ENCODE results near the gene ORAI3.
"Not testable (repeated sequence)": the region's sequence is repeated elsewhere in the genome, so short reads cannot be mapped to it uniquely, and the experiment has no call there.

ORAI3 gene

GRCh38 chr16:30924076-30924912 is 24.6 kb upstream of the ORAI3 start:
- no peak for DNase-seq (ENCODE audit: low read depth)

DNA sequence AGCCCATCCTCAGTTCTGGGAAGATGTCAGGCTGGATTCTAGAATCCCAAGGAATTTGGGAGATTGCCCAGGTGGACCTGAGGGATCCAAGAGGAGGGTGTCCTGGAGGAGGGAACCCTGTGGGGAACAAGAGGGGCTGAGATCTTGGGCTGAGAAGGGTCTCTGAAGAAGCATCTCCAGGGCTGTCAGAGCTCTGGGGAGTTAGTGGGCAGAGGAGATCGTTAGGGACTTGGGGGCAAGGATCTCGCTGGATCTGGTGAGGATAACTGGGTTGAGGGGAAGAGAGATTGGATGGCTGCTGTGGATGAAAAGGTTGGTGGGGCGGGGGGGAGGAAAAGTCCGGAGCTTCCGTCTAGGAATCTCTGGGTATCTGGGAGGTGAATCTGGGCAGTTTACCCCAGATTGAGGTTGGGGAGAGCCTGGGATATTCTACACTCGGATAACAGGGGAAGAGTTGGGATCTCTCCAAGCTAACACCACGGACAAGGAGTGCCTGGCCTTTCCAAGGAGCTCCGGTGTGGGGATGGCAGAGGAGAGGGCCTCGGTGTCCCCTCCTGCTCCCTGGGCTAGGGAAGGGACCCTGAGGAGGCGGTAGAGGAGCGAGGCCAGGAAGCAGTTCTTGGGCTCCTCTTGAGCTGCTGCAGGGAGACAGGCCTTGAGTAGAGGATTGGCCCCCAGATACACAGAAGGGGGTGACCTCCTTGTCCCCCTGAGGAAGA is 23.8 kb upstream of the ORAI3 start:
- no peak for DNase-seq (ENCODE audit: low read depth)

DNA sequence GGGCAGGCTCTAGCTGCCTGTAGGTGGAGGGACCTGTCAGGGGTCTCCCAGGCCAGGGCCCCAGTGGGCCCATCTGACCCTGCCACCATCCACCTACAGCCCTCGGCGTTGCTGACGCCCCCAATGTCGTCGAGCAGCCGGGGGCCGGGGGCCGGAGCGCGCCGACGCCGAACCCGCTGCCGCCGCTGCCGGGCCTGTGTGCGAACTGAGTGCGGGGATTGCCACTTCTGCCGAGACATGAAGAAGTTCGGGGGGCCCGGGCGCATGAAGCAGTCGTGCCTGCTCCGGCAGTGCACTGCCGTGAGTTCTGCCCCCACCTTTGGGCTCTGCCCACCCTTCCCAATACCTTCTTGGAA is 23.3 kb upstream of the ORAI3 start:
- DNase-seq (ENCODE audit: low read depth), result no peak

DNA sequence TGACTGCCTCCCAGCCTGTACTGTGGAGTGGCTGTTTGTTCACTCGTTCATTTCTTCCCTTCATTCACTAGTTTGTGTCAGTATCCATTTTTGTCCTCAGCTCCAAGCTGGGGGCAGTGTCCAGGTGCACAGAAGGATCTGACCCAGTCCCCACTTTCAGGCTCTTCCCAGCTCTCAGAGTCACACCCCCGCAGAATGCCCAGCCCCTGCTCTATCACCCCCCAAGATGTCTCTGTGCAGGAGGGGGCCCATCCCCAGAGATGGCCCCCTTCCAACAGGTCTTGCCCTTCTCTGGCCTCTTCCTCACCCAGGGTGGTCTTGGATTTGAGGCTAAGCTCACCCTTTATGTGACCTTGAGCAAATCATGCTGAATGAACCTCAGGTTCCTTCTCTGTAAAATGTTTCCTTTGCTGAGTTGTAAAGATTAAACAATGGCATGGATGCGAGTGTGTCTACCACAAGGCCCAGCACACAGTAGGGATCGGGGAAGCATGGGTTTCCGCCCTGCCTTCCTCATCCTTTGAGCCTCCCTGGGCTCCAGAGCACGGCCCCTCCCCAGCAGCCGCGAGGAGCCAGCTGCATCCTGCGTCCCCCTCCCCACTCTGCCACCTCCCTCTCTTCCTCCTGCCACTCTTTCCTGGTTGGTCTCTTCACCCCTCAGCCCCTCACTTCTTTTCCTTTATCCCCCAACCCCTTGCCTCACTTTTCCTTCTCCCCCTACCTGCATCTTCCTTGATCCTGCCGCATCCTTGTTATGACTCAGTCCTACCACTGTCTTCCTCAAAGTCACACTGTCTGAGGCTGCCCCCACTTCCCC is 22.7 kb upstream of the ORAI3 start:
- DNase-seq (ENCODE audit: low read depth), result no peak

- no peak for DNase-seq (ENCODE audit: low read depth)
Measured at GRCh38 chr16:30926937-30927788, 21.7 kb upstream of the ORAI3 start.

- no peak for DNase-seq (ENCODE audit: low read depth)
Measured at GRCh38 chr16:30927789-30928378, 21.0 kb upstream of the ORAI3 start.

- DNase-seq (ENCODE audit: low read depth), result no peak
Measured at GRCh38 chr16:30928390-30928789, 20.5 kb upstream of the ORAI3 start.

- no peak for DNase-seq (ENCODE audit: low read depth)
Measured at GRCh38 chr16:30929167-30929566, 19.7 kb upstream of the ORAI3 start.

- no peak for DNase-seq (ENCODE audit: low read depth)
Measured at GRCh38 chr16:30930160-30930571, 18.7 kb upstream of the ORAI3 start.

- DNase-seq (ENCODE audit: low read depth), result no peak
Measured at GRCh38 chr16:30931068-30931650, 17.7 kb upstream of the ORAI3 start.

- no peak for DNase-seq (ENCODE audit: low read depth)
Measured at GRCh38 chr16:30934827-30935557, 13.9 kb upstream of the ORAI3 start.

DNA sequence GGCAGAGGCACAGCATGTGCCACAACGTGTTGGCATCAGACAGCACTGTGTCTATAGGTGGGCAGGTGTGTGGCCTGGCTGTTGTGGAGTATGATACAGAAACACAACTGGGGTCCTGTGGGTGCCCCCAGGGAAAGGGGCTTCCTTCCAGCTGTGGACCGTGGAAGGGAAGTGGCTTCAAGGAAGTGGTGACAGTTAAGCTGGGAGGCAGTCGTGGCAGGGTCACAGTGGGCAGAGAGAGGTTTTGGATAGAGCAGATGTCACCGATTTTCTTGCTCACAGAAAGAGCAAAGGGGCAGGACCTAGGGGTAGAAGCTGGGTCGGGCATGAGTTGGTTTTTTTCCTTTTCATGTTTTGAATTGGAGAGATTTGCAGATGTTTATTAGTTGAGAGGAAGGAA is 11.2 kb upstream of the ORAI3 start:
- no peak for DNase-seq (ENCODE audit: low read depth)

- DNase-seq (ENCODE audit: low read depth), result not testable (repeated sequence)
Measured at GRCh38 chr16:30939571-30939970, 9.3 kb upstream of the ORAI3 start.

DNA sequence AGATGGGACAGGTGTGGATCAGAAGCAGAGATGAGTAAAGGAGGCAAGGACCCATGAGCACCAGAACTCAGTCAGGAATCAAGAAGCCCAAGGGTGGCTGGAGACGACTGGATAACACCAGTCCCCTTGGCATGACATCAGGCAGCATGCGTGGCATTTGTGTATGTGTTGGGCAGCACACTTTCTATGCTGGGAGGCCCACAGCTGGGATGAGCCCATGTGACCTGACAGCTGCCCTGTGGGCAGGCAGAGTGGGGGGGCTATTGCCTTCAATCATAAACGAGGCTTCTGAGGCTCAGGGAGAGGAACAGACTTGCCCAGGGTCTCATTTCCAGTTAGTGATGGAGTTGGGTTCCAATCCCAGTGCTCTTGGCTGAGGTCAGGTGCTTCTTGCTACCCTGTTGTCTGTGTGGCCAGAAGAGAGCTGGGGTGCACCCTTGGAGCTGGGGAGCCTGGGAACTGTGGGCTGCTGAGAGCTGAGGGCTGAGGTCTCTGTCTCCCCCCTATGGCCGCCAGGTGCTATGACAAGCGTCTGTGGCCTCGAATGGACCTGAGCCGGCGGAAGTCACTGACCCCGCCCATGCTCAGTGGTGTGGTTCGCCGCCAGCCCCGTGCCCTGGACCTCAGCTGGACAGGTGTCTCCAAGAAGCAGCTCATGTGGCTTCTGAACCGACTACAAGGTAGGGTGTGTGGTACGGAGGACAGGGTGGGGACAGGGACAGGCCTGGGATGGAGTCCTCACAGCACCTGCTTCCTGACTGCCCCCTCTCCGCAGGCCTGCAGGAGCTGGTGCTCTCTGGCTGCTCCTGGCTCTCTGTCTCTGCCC is 7.1 kb upstream of the ORAI3 start:
- DNase-seq (ENCODE audit: low read depth), result no peak

- no peak for DNase-seq (ENCODE audit: low read depth)
Measured at GRCh38 chr16:30942426-30942806, 6.5 kb upstream of the ORAI3 start.

DNA sequence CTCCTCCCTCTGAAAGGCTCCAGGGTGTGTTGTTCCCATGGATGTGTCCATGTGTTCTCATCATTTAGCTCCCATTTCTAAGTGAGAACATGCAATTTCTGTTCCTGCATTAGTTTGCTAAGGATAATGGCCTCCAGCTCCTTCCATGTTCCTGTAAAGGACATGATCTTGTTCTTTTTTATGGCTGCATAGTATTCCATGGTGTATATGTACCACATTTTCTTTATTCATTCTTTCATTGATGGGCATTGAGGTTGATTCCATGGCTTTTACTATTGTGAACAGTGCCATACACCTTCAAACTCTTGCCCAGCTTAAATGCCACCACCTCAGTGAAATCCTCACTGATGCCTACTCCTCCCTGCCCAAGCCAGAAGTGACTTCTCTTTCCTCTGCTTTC is 4.5 kb upstream of the ORAI3 start:
- no peak for DNase-seq (ENCODE audit: low read depth)

GRCh38 chr16:30946671-30947540 is 2.0 kb upstream of the ORAI3 start:
- DNase-seq (ENCODE audit: low read depth), result no peak

DNA sequence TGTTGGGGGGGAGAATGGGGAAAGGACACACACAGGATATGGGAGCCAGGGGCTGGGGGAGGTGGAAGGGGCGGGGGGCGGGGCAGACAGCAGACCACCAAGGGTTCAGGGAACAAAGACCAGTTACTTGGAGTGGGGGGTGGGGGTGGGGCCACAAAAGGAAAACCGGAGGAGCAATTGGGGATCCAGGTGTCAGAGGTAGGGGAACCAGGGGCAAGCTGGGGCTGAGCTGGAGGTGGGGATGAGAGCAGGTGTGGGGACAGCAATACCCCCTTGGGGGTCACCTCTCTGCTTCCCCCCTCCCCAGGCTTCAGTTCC is 1.4 kb upstream of the ORAI3 start:
- DNase-seq (ENCODE audit: low read depth), result no peak
